ENCODE measurements around the gene SFMBT2.

DNA sequence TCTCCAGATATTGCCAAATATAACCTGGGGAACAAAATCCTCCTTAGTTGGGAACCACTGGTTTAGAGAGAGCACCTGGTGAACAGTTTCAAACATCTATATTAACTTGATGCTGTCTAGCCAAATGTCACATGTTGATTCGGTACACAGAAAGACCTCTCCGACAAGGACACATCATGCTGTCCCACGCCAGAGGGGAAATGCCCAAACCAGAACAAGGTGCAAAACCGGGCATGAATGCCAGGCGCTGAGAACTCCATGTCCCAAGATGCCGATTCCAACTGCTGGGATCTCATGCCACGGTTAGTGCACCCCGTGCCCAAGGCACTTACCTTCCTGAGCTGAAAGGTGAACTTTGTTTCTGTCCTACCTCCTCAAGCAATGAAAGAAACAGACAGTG, 100.8 kb downstream of the SFMBT2 start:
- TF ChIP-seq ARNT (IDR thresholded peaks at IDR 0.05) (no peak), HDGF (IDR thresholded peaks at IDR 0.05; ENCODE audit: borderline replicate concordance) (no peak), NFRKB (IDR thresholded peaks at IDR 0.05) (no peak), FOXA1 (IDR thresholded peaks at IDR 0.05) (no peak), SP1 (IDR thresholded peaks at IDR 0.05) (no peak), ZNF384 (IDR thresholded peaks at IDR 0.05) (no peak)

Data from HEK293T (cell line).